Epithelial cell of prostate (primary cell): ENCODE results near the gene ACAP1.
A peak's percentile ranks its signal among the peaks of the same experiment; 100 is the strongest.

Source experiments
- DNase-seq: peaks from one replicate; pipeline ENCODE4 v3.0.0-alpha.2; 2011; ENCODE audit warnings: low read depth, low spot score
- H3K27ac ChIP-seq: fragments of 450-650 bp; 2 replicates; pipeline ENCODE4 v1.5.1; 2017; ENCODE audit warnings: mild to moderate bottlenecking

The ACAP1 gene

DNA sequence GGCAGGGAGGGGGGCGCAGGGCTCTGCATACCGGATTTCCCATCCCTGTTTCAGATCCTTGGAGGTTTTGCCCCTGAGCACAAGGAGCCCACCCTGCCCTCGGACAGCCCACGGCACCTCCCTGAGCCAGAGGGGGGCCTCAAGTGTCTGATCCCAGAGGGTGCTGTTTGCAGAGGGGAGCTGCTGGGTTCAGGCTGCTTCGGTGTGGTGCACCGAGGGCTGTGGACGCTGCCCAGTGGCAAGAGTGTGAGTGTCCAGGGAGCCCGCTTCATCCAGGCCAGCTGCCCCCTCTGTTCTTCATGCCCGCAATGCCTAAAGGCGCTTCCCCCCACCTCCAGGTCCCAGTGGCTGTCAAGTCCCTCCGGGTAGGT, 47.0 kb downstream of the ACAP1 start:
- no peak for DNase-seq
- H3K27ac ChIP-seq, result no peak overlapping the region

DNA sequence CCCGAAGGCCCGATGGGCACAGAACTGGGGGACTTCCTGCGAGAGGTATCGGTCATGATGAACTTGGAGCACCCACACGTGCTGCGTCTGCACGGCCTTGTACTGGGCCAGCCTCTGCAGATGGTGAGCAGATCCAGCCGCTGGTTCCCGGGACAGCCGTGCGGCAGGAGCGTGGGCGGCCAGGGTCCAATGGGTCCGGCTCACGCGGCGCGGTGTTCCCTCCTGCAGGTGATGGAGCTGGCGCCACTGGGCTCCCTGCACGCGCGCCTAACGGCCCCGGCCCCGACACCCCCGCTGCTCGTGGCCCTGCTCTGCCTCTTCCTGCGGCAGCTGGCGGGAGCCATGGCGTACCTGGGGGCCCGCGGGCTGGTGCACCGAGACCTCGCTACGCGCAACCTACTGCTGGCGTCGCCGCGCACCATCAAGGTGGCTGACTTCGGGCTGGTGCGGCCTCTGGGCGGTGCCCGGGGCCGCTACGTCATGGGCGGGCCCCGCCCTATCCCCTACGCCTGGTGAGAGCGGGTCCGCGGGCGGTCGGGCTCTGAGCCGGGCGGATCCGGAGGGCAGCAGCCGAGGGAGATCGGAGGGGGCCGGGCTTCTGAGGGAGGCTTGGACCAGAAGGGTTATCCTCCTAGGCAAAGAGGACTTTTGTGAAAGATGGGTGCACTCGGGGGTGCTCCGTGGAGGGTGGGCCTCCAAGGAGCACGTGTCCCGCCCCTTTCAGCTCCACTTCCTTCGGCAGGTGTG, 47.6 kb downstream of the ACAP1 start:
- DNase-seq, result no peak
- H3K27ac ChIP-seq, result no peak overlapping the region

DNA sequence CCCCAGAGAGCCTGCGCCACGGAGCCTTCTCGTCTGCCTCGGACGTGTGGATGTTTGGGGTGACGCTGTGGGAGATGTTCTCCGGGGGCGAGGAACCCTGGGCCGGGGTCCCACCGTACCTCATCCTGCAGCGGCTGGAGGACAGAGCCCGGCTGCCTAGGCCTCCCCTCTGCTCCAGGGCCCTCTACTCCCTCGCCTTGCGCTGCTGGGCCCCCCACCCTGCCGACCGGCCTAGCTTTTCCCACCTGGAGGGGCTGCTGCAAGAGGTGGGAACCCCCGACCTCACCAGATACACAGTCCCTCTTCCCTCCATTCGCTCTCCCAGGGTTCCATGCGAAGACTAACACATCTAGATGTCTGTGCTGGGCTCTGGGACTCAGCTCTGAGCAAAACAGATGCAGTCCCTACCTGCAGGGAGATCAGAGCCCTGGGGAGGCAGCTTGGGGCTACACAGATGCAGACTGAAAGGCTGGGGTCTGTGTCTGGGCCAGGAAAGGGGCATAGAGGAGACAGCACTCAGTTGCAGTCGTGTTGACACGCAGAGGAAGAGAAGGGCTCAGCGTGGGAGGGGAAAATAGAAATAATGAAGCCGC, 48.3 kb downstream of the ACAP1 start:
- no peak for DNase-seq
- H3K27ac ChIP-seq, result no peak overlapping the region

DNA sequence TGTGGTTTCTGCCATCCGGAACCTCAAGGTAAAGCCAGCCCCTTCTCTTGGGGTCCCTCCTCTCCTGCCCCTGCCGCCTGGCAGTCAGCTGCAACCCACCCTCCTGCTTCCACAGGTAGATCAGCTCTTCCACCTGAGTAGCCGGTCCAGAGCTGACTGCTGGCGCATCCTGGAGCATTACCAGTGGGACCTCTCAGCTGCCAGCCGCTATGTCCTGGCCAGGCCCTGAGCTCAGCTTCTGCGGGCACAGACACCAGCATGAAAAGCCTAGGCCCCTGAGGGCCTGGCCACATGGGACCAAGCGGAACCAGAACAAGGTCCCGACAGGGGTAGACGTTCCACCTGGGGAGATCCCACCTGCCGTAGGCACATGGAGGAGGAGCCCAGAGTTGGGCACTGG, 52.5 kb downstream of the ACAP1 start:
- no peak for DNase-seq
- H3K27ac ChIP-seq, result no peak overlapping the region

DNA sequence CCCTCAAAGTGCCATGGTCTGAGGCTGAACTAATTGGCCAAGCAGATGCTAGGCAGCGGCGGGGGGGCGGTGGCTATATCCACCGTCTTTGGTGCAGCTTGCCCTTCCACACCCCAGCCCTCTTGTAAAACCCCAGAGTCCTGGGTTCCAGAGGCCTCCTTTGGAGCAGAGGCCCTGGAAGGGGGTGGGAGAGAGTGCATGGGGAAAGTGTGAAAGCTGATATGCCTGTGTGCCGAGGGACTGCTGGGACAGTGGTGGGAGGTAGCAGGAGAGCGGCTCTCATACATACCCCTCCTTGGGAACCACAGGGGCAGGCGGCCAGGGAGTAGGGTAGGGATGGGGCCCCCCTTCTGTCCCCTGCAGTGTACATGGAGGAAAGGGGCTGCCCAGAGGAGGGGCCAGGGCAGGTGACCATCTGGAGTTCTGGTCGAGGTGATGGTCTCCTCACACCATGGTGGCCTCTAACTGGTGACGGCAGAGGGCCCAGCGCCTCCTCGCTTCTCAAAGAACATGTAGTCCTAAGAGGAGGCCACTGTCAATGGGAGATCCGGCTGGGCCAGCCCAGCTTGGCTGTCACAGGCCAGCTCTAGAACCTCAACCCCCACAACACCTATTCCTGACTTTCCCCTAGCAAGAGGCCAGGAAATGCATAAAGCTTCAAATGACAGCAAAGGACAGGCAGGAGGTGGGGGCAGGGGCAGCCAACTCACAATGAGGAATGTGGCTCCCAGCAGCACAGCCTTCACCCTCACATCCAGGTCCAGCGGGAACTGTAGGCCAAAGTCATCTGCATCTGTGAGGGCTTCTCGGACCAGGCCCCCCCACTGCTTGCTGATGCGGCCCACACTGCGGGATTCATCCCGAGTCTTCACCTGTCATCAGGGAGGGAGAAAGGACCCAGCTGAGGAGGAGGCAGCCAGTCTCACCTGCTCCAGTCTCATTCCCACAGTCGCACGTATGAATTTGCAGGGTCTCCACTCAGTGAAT, 53.9 kb downstream of the ACAP1 start:
- H3K27ac ChIP-seq, result no peak overlapping the region

DNA sequence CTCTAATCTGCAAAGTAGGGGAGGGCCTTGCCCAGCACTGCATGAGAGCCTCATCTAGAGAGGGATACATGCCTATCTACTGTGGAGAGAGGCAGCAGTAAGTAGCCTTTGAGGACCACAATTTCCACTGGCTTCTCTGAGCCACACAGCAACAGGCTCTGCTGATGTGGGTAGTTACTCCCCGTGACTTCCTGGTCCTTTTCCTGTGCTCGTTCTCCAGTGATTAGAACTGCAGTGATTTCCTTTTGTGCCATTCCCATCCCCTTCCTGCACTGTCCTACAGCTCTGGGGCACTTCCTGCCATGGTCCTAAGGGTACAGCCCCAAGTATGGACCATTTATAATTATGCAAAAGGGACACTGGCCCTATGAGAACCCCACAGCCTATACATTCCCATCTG, 55.0 kb downstream of the ACAP1 start:
- no peak overlapping the region for H3K27ac ChIP-seq
- no peak for DNase-seq

More for the DNA sequence above, 53.9 kb downstream of the ACAP1 start:
- DNase-seq, result no peak

DNA sequence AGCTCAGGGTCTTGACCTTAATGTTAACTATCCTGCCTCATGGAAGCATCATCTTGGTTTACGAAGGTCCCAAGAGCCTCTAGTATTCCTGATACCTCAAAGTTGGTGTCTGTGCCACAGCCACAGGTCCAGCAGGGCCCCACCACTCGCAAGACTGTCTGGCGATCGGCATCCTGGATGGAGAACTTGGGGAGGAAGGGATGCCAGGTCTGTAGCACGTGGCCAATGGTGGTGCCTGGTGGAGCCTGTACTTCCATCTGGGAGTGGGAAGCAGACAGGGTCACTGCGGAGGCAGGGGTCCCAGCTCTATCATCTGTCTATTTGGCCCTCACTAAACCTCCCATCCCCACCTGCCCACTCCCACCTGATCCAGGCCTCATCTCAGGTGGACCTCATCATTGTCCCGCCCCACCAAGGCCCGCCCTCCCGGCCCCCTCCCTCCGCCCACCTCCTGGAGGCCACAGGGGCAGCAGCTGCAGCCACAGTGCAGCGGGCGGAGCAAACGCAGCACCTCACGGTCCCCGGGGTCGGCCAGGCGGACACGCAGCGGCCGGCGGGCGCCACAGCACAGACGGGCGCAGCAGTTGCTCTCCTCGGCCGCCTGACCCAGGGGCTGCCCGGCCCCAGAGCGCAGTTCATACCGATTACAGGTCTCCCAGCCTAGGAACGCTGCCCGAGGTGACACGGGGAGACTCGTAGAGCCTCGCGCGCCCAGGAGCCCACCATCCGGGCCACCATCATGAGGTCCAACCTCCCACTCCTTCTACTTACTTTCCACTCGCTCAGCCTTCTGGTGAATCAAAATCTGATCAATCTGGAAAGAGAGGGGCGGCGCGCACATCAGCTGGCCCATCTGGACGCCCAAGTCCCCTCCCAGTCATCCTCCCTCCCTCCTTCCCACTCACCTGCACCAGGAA, 56.6 kb downstream of the ACAP1 start:
- no peak for DNase-seq
- peak overlapping the region; percentile 87 for H3K27ac ChIP-seq

DNA sequence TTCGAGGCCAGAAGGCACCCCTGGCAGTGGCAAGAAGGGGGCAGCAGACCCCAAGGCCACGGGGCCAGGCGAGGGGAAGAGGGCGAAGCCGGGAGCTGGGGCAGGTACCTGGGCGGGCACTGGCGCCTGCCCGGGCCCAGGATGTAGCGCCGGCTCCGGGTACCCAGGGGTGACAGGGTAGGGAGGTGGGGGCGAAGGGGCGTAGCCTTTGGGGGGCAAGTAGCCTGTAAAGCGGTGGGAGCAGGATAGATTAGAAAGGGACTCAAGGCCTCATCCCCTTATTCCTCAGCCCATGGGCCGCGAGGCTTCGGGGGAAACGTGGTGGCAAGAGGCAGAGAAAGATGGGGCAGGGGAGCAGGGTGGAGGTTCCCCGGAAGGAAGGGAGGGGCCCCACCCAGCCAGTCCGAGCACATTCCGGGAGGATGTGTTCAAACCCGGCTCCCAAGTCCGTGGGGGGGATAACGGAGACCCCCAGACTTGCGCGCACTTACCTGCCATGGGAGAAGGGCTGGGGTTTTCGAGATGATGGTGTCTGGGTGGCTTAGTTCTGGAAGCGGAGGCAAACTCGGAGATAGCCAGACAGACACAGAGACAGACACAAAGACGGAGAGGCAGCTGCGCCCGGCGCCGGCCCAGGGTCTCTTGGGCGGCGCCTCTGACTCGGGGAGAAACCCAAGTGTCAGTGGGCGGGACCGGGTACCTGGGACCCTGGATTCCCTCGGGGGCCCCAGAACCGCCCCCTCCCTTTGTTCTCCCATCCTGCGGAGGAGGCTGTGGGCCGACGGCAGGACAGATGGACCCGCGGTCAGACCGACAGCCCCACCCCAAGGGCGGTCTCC, 57.5 kb downstream of the ACAP1 start:
- DNase-seq, result no peak
- H3K27ac ChIP-seq, result peak overlapping the region; percentile 87

DNA sequence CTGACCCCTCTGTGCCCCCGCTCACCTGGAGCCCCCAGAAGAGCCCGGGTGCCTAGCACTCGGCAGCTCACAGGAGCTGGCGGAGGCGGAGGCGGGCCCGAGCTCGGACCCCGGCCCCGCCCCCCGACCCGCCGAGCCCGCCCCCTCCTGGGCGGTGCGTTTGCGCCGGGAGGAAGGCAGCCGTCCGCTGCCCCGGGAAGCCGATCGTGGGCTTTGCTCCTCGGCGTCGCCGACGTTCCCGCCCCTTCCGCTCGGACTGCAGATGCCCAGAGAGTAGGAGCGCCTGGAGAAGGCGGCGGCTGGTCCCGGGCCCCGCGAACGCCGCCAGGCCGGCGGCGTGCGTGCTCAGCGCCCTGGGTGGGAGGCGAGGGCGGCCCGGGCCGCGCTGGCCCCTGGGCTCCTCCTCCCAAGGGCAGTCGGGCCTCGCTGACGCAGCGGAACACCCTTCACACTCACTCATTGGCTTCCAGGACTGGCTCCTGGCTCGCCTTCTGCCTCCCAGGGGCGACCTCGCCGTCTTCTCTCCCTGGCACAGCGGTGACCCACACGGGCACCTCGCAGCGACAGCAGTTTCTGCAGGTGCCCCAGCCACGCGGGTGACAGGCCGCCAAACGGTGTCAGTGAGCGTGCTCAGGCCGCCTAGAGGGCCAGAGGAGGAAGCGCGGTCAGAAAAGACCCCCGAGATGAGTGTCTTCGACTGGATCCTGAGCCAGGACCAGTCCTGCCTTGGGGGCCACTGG, 58.3 kb downstream of the ACAP1 start, which contains the start of gene PLSCR3:
Gene PLSCR3 (minus strand): TSS at position 74 of the 740 bp plus-strand sequence. CDS start 415 bp downstream, outside the sequence.
- H3K27ac ChIP-seq, result peak within 1 kb of the TSS; percentile 87
- DNase-seq, result no peak

DNA sequence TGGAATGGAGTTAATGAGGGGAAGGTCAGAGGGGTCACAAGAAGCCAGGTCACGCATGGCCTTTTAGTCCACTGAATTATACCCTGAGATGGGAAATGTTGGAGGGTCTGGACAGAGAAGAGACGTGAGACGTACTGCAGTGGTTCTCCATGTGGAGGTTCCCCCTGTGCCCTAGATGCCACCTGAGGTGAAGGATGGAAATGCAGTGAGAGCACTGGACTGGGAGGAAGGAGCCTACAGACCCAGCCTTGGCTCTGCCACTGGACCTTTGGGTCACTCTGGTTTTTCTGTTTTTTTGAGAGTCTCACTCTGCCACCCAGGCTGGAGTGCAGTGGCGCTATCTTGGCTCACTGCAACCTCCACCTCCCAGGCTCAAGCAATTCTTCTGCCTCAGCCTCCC, 59.8 kb downstream of the ACAP1 start:
- no peak overlapping the region for H3K27ac ChIP-seq

DNA sequence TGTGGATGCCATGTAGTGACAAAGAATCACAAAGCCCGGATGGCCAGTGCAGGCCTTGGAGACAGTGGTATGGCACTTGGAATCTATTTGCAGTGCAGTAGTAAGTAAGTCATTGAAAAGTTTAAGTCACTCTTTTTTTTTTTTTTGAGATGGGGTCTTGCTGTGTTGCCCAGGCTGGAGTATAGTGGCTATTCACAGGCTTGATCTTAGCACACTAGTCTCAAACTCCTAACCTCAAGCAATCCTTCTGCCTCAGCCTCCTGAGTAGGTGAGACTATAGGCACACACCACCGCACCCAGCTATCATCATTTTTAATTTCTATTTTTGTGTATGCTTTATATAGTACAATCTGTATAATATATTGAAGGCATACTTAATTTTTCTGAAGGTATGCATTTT, 62.3 kb downstream of the ACAP1 start:
- no peak for DNase-seq

More for the DNA sequence above, 59.8 kb downstream of the ACAP1 start:
- DNase-seq, result no peak

More for the DNA sequence above, 62.3 kb downstream of the ACAP1 start:
- no peak overlapping the region for H3K27ac ChIP-seq
